Adrenal gland (tissue), 5 donors: ENCODE data around the gene ZBTB38.

Experiments used
- POLR2A ChIP-seq, 2 donors: fragments of 450-650 bp; IDR thresholded peaks; one replicate each; pipeline ENCODE4 v1.6.1; 2017; ENCODE audit warnings: antibody characterized with exemption in 2 of 2, mild to moderate bottlenecking in 2 of 2, moderate library complexity in 1 of 2
- TF ChIP-seq, protein P1 (sequence below), 6 experiments: fragments of 450-650 bp in 4 of 6; fragments of 200-600 bp in 2 of 6; sonication (generic) in 1 of 6; IDR thresholded peaks; 1 replicate in 5 of 6; 2 replicates in 1 of 6; pipeline versions ENCODE4 v1.5.1 to v1.8.0; 2016 to 2021; ENCODE audit warnings: antibody characterized with exemption in 6 of 6, mild to moderate bottlenecking in 2 of 6, moderate library complexity in 1 of 6
- donor health status: DM: no; HTN: no; CAD: no.

DNA sequence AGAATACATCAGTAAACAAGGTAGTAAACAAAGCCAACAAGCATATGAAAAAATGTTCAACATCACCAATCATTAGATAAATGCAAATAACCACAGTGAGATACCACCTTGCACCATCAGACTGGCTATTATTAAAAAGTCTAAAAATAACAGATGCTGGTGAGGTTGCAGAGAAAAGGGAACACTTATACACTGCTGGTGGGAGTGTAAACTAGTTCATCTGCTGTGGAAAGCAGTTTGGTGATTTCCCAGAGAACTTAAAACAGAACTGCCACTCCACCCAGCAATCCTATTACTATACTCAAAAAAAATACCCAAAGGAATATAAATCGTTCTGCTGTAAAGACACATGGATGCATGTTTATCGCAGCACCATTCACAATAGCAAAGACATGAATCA lies 30.3 kb upstream of the ZBTB38 start:
- TF ChIP-seq, protein P1, sequence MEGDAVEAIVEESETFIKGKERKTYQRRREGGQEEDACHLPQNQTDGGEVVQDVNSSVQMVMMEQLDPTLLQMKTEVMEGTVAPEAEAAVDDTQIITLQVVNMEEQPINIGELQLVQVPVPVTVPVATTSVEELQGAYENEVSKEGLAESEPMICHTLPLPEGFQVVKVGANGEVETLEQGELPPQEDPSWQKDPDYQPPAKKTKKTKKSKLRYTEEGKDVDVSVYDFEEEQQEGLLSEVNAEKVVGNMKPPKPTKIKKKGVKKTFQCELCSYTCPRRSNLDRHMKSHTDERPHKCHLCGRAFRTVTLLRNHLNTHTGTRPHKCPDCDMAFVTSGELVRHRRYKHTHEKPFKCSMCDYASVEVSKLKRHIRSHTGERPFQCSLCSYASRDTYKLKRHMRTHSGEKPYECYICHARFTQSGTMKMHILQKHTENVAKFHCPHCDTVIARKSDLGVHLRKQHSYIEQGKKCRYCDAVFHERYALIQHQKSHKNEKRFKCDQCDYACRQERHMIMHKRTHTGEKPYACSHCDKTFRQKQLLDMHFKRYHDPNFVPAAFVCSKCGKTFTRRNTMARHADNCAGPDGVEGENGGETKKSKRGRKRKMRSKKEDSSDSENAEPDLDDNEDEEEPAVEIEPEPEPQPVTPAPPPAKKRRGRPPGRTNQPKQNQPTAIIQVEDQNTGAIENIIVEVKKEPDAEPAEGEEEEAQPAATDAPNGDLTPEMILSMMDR (IDR thresholded peaks at IDR 0.05): no peak
- no peak for TF ChIP-seq POLR2A (IDR thresholded peaks at IDR 0.05)
